H1 (cell line): ENCODE results near the gene IQCC. TPM values are rescaled to one million over a fixed set of nuclear protein-coding genes. Genes with fewer than 3 reads are reported as not detected.

ENCODE experiments used
- CTCF ChIA-PET: fragments of 300-600 bp; sonication (Branson Sonifier 250); formaldehyde crosslinking; loops from one replicate; lab custom pipeline; 2021; ENCODE audit not compliant: partially characterized antibody; lab: Charles Lee
- POLR2A ChIA-PET: fragments of 300-600 bp; sonication (Branson Sonifier 250); formaldehyde crosslinking; loops from one replicate; lab custom pipeline; 2021; ENCODE audit warnings: inconsistent platforms; ENCODE audit not compliant: partially characterized antibody; lab: Charles Lee
- DNase-seq, 2 experiments: peaks; one replicate each; pipeline versions ENCODE4 v3.0.0 to v3.0.0-alpha.2; 2010 to 2022; ENCODE audit warnings: low spot score in 2 of 2, low read depth in 1 of 2, mixed read lengths in 1 of 2
- FAIRE-seq: peaks from 2 replicates; lab custom pipeline; 2011; peaks lifted over from hg19 to GRCh38; lab: Jason Lieb, UNC
- H2AFZ ChIP-seq: 2 replicates; pipeline ENCODE4 v1.8.1; 2012; ENCODE audit warnings: low read length, inconsistent platforms
- H2AK5ac ChIP-seq: 2 replicates; pipeline ENCODE4 v1.6.1; 2013; ENCODE audit warnings: low read depth, low read length
- H2BK120ac ChIP-seq: replicated peaks from 2 replicates; pipeline ENCODE3; 2013; ENCODE audit warnings: low read depth, low read length, inconsistent platforms
- H2BK12ac ChIP-seq: 2 replicates; pipeline ENCODE4 v1.6.1; 2013; ENCODE audit warnings: low read depth, low read length
- H2BK15ac ChIP-seq: 2 replicates; pipeline ENCODE4 v1.6.1; 2013; ENCODE audit warnings: low read length
- H2BK20ac ChIP-seq: 2 replicates; pipeline ENCODE4 v1.6.1; 2013; ENCODE audit warnings: low read length
- H2BK5ac ChIP-seq: 2 replicates; pipeline ENCODE4 v1.6.1; 2013; ENCODE audit warnings: low read depth, low read length
- H3K14ac ChIP-seq: 2 replicates; pipeline ENCODE4 v1.6.1; 2013; ENCODE audit warnings: inconsistent platforms; ENCODE audit not compliant: insufficient read length
- H3K18ac ChIP-seq: 2 replicates; pipeline ENCODE4 v1.6.1; 2013; ENCODE audit warnings: low read length; ENCODE audit errors: extremely low read depth
- H3K23ac ChIP-seq: 2 replicates; pipeline ENCODE4 v1.6.1; 2013; ENCODE audit warnings: inconsistent platforms; ENCODE audit not compliant: insufficient read length
- H3K23me2 ChIP-seq: 2 replicates; pipeline ENCODE4 v1.6.1; 2013; ENCODE audit warnings: low read depth, low read length
- H3K27ac ChIP-seq: 2 replicates; pipeline ENCODE4 v1.6.1; 2011; ENCODE audit warnings: low read depth, low read length, inconsistent platforms
- H3K27me3 ChIP-seq, 4 experiments: replicated peaks in 1 of 4; 1 replicate in 1 of 4; 2 replicates in 3 of 4; pipeline versions ENCODE4 v1.6.1 to v1.8.1; 2011 to 2013; ENCODE audit warnings: low read length in 3 of 4, mild to moderate bottlenecking in 3 of 4, inconsistent platforms in 2 of 4, mixed read lengths in 2 of 4, moderate library complexity in 1 of 4; ENCODE audit not compliant: control insufficient read depth in 3 of 4, insufficient read depth in 3 of 4; ENCODE audit errors: extremely low read depth in 1 of 4
- H3K36me3 ChIP-seq, 4 experiments: 2 replicates each; pipeline versions ENCODE4 v1.6.1 to v1.8.1; 2011 to 2013; ENCODE audit warnings: mild to moderate bottlenecking in 4 of 4, low read length in 3 of 4, moderate library complexity in 2 of 4, control low read depth in 1 of 4, inconsistent platforms in 1 of 4; ENCODE audit not compliant: insufficient read depth in 4 of 4, control insufficient read depth in 2 of 4
- H3K4ac ChIP-seq: replicated peaks from 2 replicates; pipeline ENCODE3; 2013; ENCODE audit warnings: low read length, low read depth, mixed read lengths, inconsistent platforms; ENCODE audit not compliant: insufficient read length
- H3K4me1 ChIP-seq, 4 experiments: replicated peaks in 1 of 4; 1 replicate in 1 of 4; 2 replicates in 3 of 4; pipeline versions ENCODE4 v1.6.1 to v1.8.1; 2011 to 2013; ENCODE audit warnings: low read length in 3 of 4, inconsistent platforms in 2 of 4, mixed read lengths in 1 of 4; ENCODE audit not compliant: insufficient read depth in 4 of 4, control insufficient read depth in 3 of 4
- H3K4me2 ChIP-seq, 2 experiments: 2 replicates each; pipeline versions ENCODE4 v1.6.1 to v1.8.1; 2011 to 2013; ENCODE audit warnings: low read depth in 2 of 2, low read length in 2 of 2, control low read depth in 1 of 2, inconsistent platforms in 1 of 2, mild to moderate bottlenecking in 1 of 2; ENCODE audit not compliant: insufficient read depth in 1 of 2
- H3K4me3 ChIP-seq, 4 experiments: fragments of 200-600, 300-600 bp in 1 of 4; sonication (generic), shearing (Covaris generic), sonication (Bioruptor Twin) in 1 of 4; 2 replicates each; pipeline versions ENCODE4 v1.5.1 to v1.8.1; 2011 to 2016; ENCODE audit warnings: low read length in 4 of 4, low read depth in 3 of 4, control low read depth in 2 of 4, inconsistent platforms in 2 of 4, mild to moderate bottlenecking in 2 of 4, mixed read lengths in 1 of 4, moderate library complexity in 1 of 4; ENCODE audit not compliant: insufficient read depth in 2 of 4; ENCODE audit errors: extremely low read depth in 1 of 4
- H3K56ac ChIP-seq: replicated peaks from 2 replicates; pipeline ENCODE3; 2013; ENCODE audit warnings: low read depth, mild to moderate bottlenecking, mixed read lengths, low read length, inconsistent platforms; ENCODE audit not compliant: insufficient read length
- H3K79me1 ChIP-seq: 2 replicates; pipeline ENCODE4 v1.6.1; 2013; ENCODE audit warnings: low read depth, low read length, control low read depth
- H3K79me2 ChIP-seq, 2 experiments: 2 replicates each; pipeline versions ENCODE4 v1.6.1 to v1.8.1; 2012 to 2013; ENCODE audit warnings: low read length in 2 of 2, mild to moderate bottlenecking in 2 of 2, inconsistent platforms in 1 of 2; ENCODE audit not compliant: insufficient read depth in 2 of 2, control insufficient read depth in 1 of 2
- H3K9ac ChIP-seq, 4 experiments: replicated peaks in 1 of 4; 1 replicate in 1 of 4; 2 replicates in 3 of 4; pipeline versions ENCODE4 v1.6.1 to v1.8.1; 2011 to 2013; ENCODE audit warnings: low read depth in 3 of 4, low read length in 3 of 4, control low read depth in 2 of 4, mild to moderate bottlenecking in 2 of 4, moderate library complexity in 2 of 4, inconsistent platforms in 1 of 4; ENCODE audit errors: extremely low read depth in 1 of 4
- H3K9me3 ChIP-seq, 2 experiments: 2 replicates each; pipeline versions ENCODE4 v1.6.1 to v1.8.1; 2012 to 2013; ENCODE audit warnings: mild to moderate bottlenecking in 2 of 2, moderate library complexity in 2 of 2, control low read depth in 1 of 2, inconsistent platforms in 1 of 2, low read depth in 1 of 2, low read length in 1 of 2, mixed read lengths in 1 of 2; ENCODE audit not compliant: insufficient read depth in 2 of 2
- H4K20me1 ChIP-seq, 2 experiments: replicated peaks in 1 of 2; 2 replicates each; pipeline versions ENCODE3 to v1.8.1; 2011 to 2013; ENCODE audit warnings: inconsistent platforms in 2 of 2, low read length in 2 of 2, mild to moderate bottlenecking in 1 of 2; ENCODE audit not compliant: insufficient read depth in 2 of 2, control insufficient read depth in 1 of 2
- H4K5ac ChIP-seq: 2 replicates; pipeline ENCODE4 v1.6.1; 2013; ENCODE audit warnings: low read length, low read depth, mixed read lengths, inconsistent platforms; ENCODE audit not compliant: insufficient read length
- H4K8ac ChIP-seq: 2 replicates; pipeline ENCODE4 v1.8.0; 2013; ENCODE audit warnings: mild to moderate bottlenecking, moderate library complexity, low read length, inconsistent platforms; ENCODE audit not compliant: insufficient read depth; ENCODE audit errors: extremely low read depth
- H4K91ac ChIP-seq: replicated peaks from 2 replicates; pipeline ENCODE3; 2013; ENCODE audit warnings: low read length, mixed read lengths, inconsistent platforms; ENCODE audit not compliant: insufficient read length
- CBX8 ChIP-seq: fragments of 300-800, 300-1000 bp; sonication (generic); IDR thresholded peaks from 2 replicates; pipeline ENCODE4 v1.7.1; 2016; ENCODE audit warnings: low read depth, low read length, borderline replicate concordance
- EZH2 ChIP-seq: fragments of 200-600 bp; sonication (generic); IDR thresholded peaks from 2 replicates; pipeline ENCODE4 v1.7.1; 2012; ENCODE audit warnings: low read depth, mild to moderate bottlenecking, moderate library complexity, low read length, inconsistent platforms; ENCODE audit not compliant: severe bottlenecking
- HDAC2 ChIP-seq, 2 experiments: fragments of 300-600 bp in 1 of 2; sonication (generic) in 1 of 2; IDR thresholded peaks; 2 replicates each; pipeline ENCODE4 v1.6.1; 2011 to 2012; ENCODE audit warnings: low read depth in 2 of 2, low read length in 2 of 2, mild to moderate bottlenecking in 2 of 2, moderate library complexity in 2 of 2, borderline replicate concordance in 1 of 2, inconsistent platforms in 1 of 2
- KDM4A ChIP-seq: IDR thresholded peaks from one replicate; pipeline ENCODE4 v1.7.1; 2012; ENCODE audit warnings: low read depth, mild to moderate bottlenecking, moderate library complexity, low read length, inconsistent platforms; ENCODE audit not compliant: severe bottlenecking
- KDM5A ChIP-seq: fragments of 200-600 bp; IDR thresholded peaks from 2 replicates; pipeline ENCODE4 v1.7.1; 2012; ENCODE audit warnings: mild to moderate bottlenecking, low read length, inconsistent platforms, mixed read lengths
- MAX ChIP-seq: IDR thresholded peaks from 2 replicates; pipeline ENCODE4 v1.6.1; 2012; ENCODE audit warnings: inconsistent platforms
- SIN3A ChIP-seq, 2 experiments: IDR thresholded peaks in 1 of 2; conservative IDR thresholded peaks in 1 of 2; 2 replicates each; pipeline ENCODE4 v1.6.1; 2011 to 2012; ENCODE audit warnings: low read length in 2 of 2, improper control_type of control experiment in 1 of 2, low read depth in 1 of 2, mild to moderate bottlenecking in 1 of 2
- SP2 ChIP-seq: IDR thresholded peaks from 2 replicates; pipeline ENCODE4 v1.6.1; 2012; ENCODE audit warnings: mild to moderate bottlenecking, low read length, inconsistent platforms
- SRF ChIP-seq: IDR thresholded peaks from 2 replicates; pipeline ENCODE4 v1.6.1; 2011; ENCODE audit warnings: mild to moderate bottlenecking, low read depth, low read length, moderate library complexity
- TBP ChIP-seq: IDR thresholded peaks from 2 replicates; pipeline ENCODE4 v1.6.1; 2011; ENCODE audit warnings: low read depth, low read length, improper control_type of control experiment
- WGBS, 2 experiments: shearing (Covaris generic) in 1 of 2; methylation state at CpG; one replicate each; pipeline versions ENCODE4 v1.1.6 to v1.1.7; 2013 to 2015; ENCODE audit warnings: low lambda C conversion rate in 2 of 2, mixed read lengths in 2 of 2, inconsistent platforms in 1 of 2, low coverage in 1 of 2, missing lambda C conversion rate in 1 of 2; ENCODE audit not compliant: insufficient replicate concordance in 2 of 2, insufficient coverage in 1 of 2, insufficient read length in 1 of 2; ENCODE audit errors: extremely low coverage in 1 of 2, missing lambda C conversion rate in 1 of 2; 5-methylcytosine and 5-hydroxymethylcytosine counted together
- polyA plus RNA-seq, 7 experiments: library from polyadenylated mRNA; depleted of rRNA in 3 of 7; stranded (reverse) in 5 of 7; unstranded in 2 of 7; fragments of >200 nt in 5 of 7; fragments of 200-250 nt in 2 of 7; gene quantifications; 1 replicate in 5 of 7; 2 replicates in 1 of 7; 4 replicates in 1 of 7; pipeline versions ENCODE4 v1.2.1 to v1.2.3, GENCODE V29; 2011 to 2013; ENCODE audit warnings: missing spikeins in 2 of 7, mixed read lengths in 2 of 7
- total RNA-seq: library from RNA; stranded (reverse); fragmentation: NEBNext Ultra II Directional; extraction: Animal tissue kit (Norgen Biotek cat#: 25700); gene quantifications from 2 replicates; pipeline ENCODE4 v1.2.1, GENCODE V29; 2021

The IQCC gene
- total and polyA plus RNA-seq, 2 of the 8 experiments (the other 6 are each of a cell fraction or from before 2014, with no cell fraction given): 2.5 to 4.2 TPM

- Histone ChIP-seq H3K4me1 (peaks cover 0 to 7% (median 2%) of the 10 kb centered on the region in 4 experiments; a peak in 3 of 7 replicates), H3K4me2 (peak overlapping the region; percentile 65 to 84), H4K5ac (no peak overlapping the region), H2AFZ (no peak overlapping the region), H2BK20ac (no peak overlapping the region), H2BK12ac (no peak overlapping the region), H3K18ac (no peak overlapping the region), H3K79me2 (peaks cover 0 to 24% of the 10 kb centered on the region in 2 experiments; a peak in 3 of 4 replicates), H3K79me1 (peaks cover 2% of the 10 kb centered on the region; the same call in 1 of the 2 replicates), H4K8ac (no peak overlapping the region), H3K4ac (no peak overlapping the region), H2BK120ac (no peak overlapping the region), H4K91ac (no peak overlapping the region), H3K36me3 (peaks cover 6 to 22% (median 13%) of the 10 kb centered on the region in 4 experiments; a peak in 7 of 8 replicates), H3K14ac (no peak overlapping the region), H3K9me3 (no peaks in the 10 kb centered on the region), H3K56ac (no peak overlapping the region), H2BK5ac (0 out of 2 replicates have a peak overlapping the region, but pooled peaks have one; percentile 68), H3K27me3 (no peaks in the 10 kb centered on the region), H3K9ac (peak overlapping the region in 1 of 4 experiments; percentile 15; a peak in 2 of 7 replicates), H3K23ac (no peak overlapping the region), H3K27ac (peak overlapping the region; percentile 22; the same call in 1 of the 2 replicates), H3K23me2 (peaks cover 8% of the 10 kb centered on the region; the same call in 1 of the 2 replicates), H2BK15ac (no peak overlapping the region), H4K20me1 (peaks cover 0 to 1% of the 10 kb centered on the region in 2 experiments), H2AK5ac (no peak overlapping the region), H3K4me3 (peak overlapping the region; percentile 66 to 97 (median 88); a peak in 7 of 8 replicates)
- DNase-seq: no peak
- CTCF ChIA-PET: interaction anchor here (0.5 to 2.3 kb wide), 7 partner anchors 8 to 1458 kb away, joined by 3 to 7 read pairs (median 3); partner anchors contain the start of gene DCDC2B
- POLR2A ChIA-PET: interaction anchor here (0.8 to 8.0 kb wide), 11 partner anchors 11 to 112 kb away, joined by 3 to 52 read pairs (median 5); partner anchors contain the start of genes DCDC2B, IQCC and LCK
- WGBS, 2 experiments: 79% methylated on average over 4 of the region's 4 CpGs; no CpG with 5 or more reads in 1 of the 2 experiments
- no peak for FAIRE-seq
- TF ChIP-seq HDAC2 (IDR thresholded peaks at IDR 0.05; ENCODE audit: borderline replicate concordance in 1 of 2, low read depth in 2 of 2, low read length in 2 of 2): no peak
- TF ChIP-seq MAX: no peak
- no peak for TF ChIP-seq EZH2
- TF ChIP-seq SIN3A (conservative IDR thresholded peaks at IDR 0.05 in 1 of 2, IDR thresholded peaks at IDR 0.05 in 1 of 2; ENCODE audit: low read depth in 1 of 2, low read length in 2 of 2): no peak
- TF ChIP-seq TBP: no peak
- TF ChIP-seq KDM5A: no peak
- TF ChIP-seq SRF: no peak
- no peak for TF ChIP-seq SP2
- TF ChIP-seq KDM4A: no peak
- TF ChIP-seq CBX8: no peak
Observed at GRCh38 chr1:32220746-32221580, 15.5 kb downstream of the IQCC start.
